ENCODE measurements around the gene ELMO1. TPM values are rescaled to one million over a fixed set of nuclear protein-coding genes. Genes with fewer than 3 reads are reported as not detected.

Gene ELMO1
- total RNA-seq, 1 experiment from 2014 or later: 1.1 TPM

GRCh38 chr7:36874041-36874440, 574.6 kb downstream of the ELMO1 start:
- BruUV-seq (replicated peaks): no TSS peak
- Histone ChIP-seq H3K27me3 (ENCODE audit: insufficient read depth, low read length) (no peaks in the 10 kb centered on the region), H3K4me3 (replicated peaks in 1 of 2; ENCODE audit: low read depth in 1 of 2, low read length in 2 of 2) (no peak overlapping the region), H4K20me1 (ENCODE audit: insufficient read depth) (no peaks in the 10 kb centered on the region), H3K36me3 (ENCODE audit: control insufficient read depth in 1 of 2, insufficient read depth in 2 of 2, low read length in 2 of 2) (no peaks in the 10 kb centered on the region), H3K9me3 (ENCODE audit: control insufficient read depth in 1 of 2, insufficient read depth in 1 of 2, low read depth in 1 of 2, low read length in 2 of 2) (no peaks in the 10 kb centered on the region), H3K79me2 (ENCODE audit: insufficient read depth, low read length) (no peaks in the 10 kb centered on the region), H2AFZ (ENCODE audit: low read depth, low read length, poor library complexity, severe bottlenecking) (no peak overlapping the region), H3K9ac (ENCODE audit: low read length) (no peak overlapping the region), H3K27ac (ENCODE audit: low read depth, low read length) (no peak overlapping the region), H3K4me1 (ENCODE audit: control insufficient read depth in 1 of 2, insufficient read depth in 2 of 2, low read length in 2 of 2) (no peaks in the 10 kb centered on the region), H3K4me2 (ENCODE audit: low read length) (no peak overlapping the region), H3K9me2 (ENCODE audit: insufficient read depth) (no peaks in the 10 kb centered on the region)
- POLR2A ChIA-PET: no interaction called here
- intact Hi-C loops (cut with micrococcal nuclease): no loop called here
- DNase-seq (ENCODE audit: low read depth, low spot score) (no peak), ATAC-seq (no peak)
- TF ChIP-seq POLR2A (IDR thresholded peaks at IDR 0.05; ENCODE audit: borderline replicate concordance, extremely low read depth, insufficient read depth, insufficient read length) (no peak), ZFX (IDR thresholded peaks at IDR 0.05) (no peak), YY1 (IDR thresholded peaks at IDR 0.05; ENCODE audit: extremely low read depth, insufficient replicate concordance, low read depth, low read length) (no peak)
- RAD21 ChIA-PET (ENCODE audit: low non-redundant PET in 1 of 2, low total read pairs in 2 of 2, uncharacterized antibody in 2 of 2, unreplicated experiment in 2 of 2): no interaction called here
- CTCF ChIA-PET: no interaction called here

- H3K27ac ChIP-seq (ENCODE audit: low read depth, low read length): no peak overlapping the region
- peak; percentile 21 for DNase-seq (ENCODE audit: low read depth, low spot score)
- H3K4me3 ChIP-seq (replicated peaks in 1 of 2; ENCODE audit: low read depth in 1 of 2, low read length in 2 of 2): no peak overlapping the region
- no peaks in the 10 kb centered on the region for H3K4me1 ChIP-seq (ENCODE audit: control insufficient read depth in 1 of 2, insufficient read depth in 2 of 2, low read length in 2 of 2)
- TF ChIP-seq ZNF274 (IDR thresholded peaks at IDR 0.05; ENCODE audit: low read depth, low read length) (no peak), JUND (IDR thresholded peaks at IDR 0.05) (no peak), SP1 (IDR thresholded peaks at IDR 0.05; ENCODE audit: low read depth) (peak; percentile 41; the same call in 1 of the 2 replicates), ZFX (IDR thresholded peaks at IDR 0.05) (no peak), MAX (IDR thresholded peaks at IDR 0.05) (no peak), SIN3A (IDR thresholded peaks at IDR 0.05; ENCODE audit: low read depth) (no peak), CEBPB (IDR thresholded peaks at IDR 0.05; ENCODE audit: low read depth) (no peak)
- ChIA-PET CTCF (no interaction called here), POLR2A (no interaction called here), RAD21 (ENCODE audit: low non-redundant PET in 1 of 2, low total read pairs in 2 of 2, uncharacterized antibody in 2 of 2, unreplicated experiment in 2 of 2) (no interaction called here)
- no TSS peak for BruUV-seq (replicated peaks)
- H3K79me2 ChIP-seq (ENCODE audit: insufficient read depth, low read length): no peaks in the 10 kb centered on the region
- intact Hi-C loops (cut with micrococcal nuclease): no loop called here
- no peaks in the 10 kb centered on the region for H3K27me3 ChIP-seq (ENCODE audit: insufficient read depth, low read length)
- H4K20me1 ChIP-seq (ENCODE audit: insufficient read depth): no peaks in the 10 kb centered on the region
- no peaks in the 10 kb centered on the region for H3K36me3 ChIP-seq (ENCODE audit: control insufficient read depth in 1 of 2, insufficient read depth in 2 of 2, low read length in 2 of 2)
- H2AFZ ChIP-seq (ENCODE audit: low read depth, low read length, poor library complexity, severe bottlenecking): no peak overlapping the region
- peak; percentile 63 for ATAC-seq
- no peaks in the 10 kb centered on the region for H3K9me2 ChIP-seq (ENCODE audit: insufficient read depth)
- no peaks in the 10 kb centered on the region for H3K9me3 ChIP-seq (ENCODE audit: control insufficient read depth in 1 of 2, insufficient read depth in 1 of 2, low read depth in 1 of 2, low read length in 2 of 2)
- H3K9ac ChIP-seq (ENCODE audit: low read length): no peak overlapping the region
- no peak overlapping the region for H3K4me2 ChIP-seq (ENCODE audit: low read length)
Measured at GRCh38 chr7:36871863-36872262, 576.8 kb downstream of the ELMO1 start.
